Uterus (tissue), 4 donors: ENCODE data around the gene GNG12. TPM values are rescaled to one million over a fixed set of nuclear protein-coding genes. Genes with fewer than 3 reads are reported as not detected.

Source experiments
- DNase-seq, 2 donors: peaks; one replicate each; pipeline ENCODE4 v3.0.0-alpha.2; 2019 to 2020
- H3K27ac ChIP-seq, 2 donors: fragments of 200-600 bp; sonication (generic); 1 replicate in 1 of 2; 2 replicates in 1 of 2; pipeline ENCODE4 v1.5.1; 2016 to 2018
- H3K27me3 ChIP-seq, 2 donors: fragments of 200-600 bp; sonication (generic); one replicate each; pipeline ENCODE4 v1.5.1; 2018 to 2019; ENCODE audit warnings: control low read depth in 1 of 2
- H3K36me3 ChIP-seq, 2 donors: fragments of 200-600 bp; sonication (generic); one replicate each; pipeline ENCODE4 v1.5.1; 2019; ENCODE audit warnings: control low read depth in 1 of 2
- H3K4me1 ChIP-seq, 2 donors: fragments of 200-600 bp; sonication (generic); one replicate each; pipeline ENCODE4 v1.5.1; 2018 to 2019; ENCODE audit warnings: control low read depth in 1 of 2
- H3K4me3 ChIP-seq, 2 donors: fragments of 200-600 bp; sonication (generic); 1 replicate in 1 of 2; 2 replicates in 1 of 2; pipeline ENCODE4 v1.5.1; 2018 to 2019; ENCODE audit warnings: mild to moderate bottlenecking in 1 of 2
- H3K9me3 ChIP-seq, 2 donors: fragments of 200-600 bp; sonication (generic); one replicate each; pipeline ENCODE4 v1.5.1; 2019; ENCODE audit warnings: control low read depth in 1 of 2
- POLR2A ChIP-seq, 2 donors: fragments of 450-650 bp; IDR thresholded peaks; one replicate each; pipeline ENCODE4 v1.6.1; 2016; ENCODE audit warnings: antibody characterized with exemption in 2 of 2, mild to moderate bottlenecking in 1 of 2, moderate library complexity in 1 of 2
- intact Hi-C: fragments of 100-400 bp; cut with DNase I; formaldehyde crosslinking; loops from one replicate; pipeline ENCODE4 v1.15.1; 2023; ENCODE audit warnings: low total_unique reads
- total RNA-seq, 4 donors: library from RNA; depleted of rRNA in 3 of 4; stranded (reverse); fragments of >200 nt in 3 of 4; gene quantifications; one replicate each; pipeline versions ENCODE4 v1.1.0 to v1.2.4, GENCODE V29; 2014 to 2023
- TF ChIP-seq, protein P1 (sequence below), 4 experiments: fragments of 200-600 bp in 2 of 4; fragments of 450-650 bp in 2 of 4; sonication (generic) in 2 of 4; IDR thresholded peaks; one replicate each; pipeline ENCODE4 v1.5.1; 2016 to 2019; ENCODE audit warnings: antibody characterized with exemption in 4 of 4, mild to moderate bottlenecking in 2 of 4, moderate library complexity in 1 of 4
- donor health status: DM: yes; HTN: yes; CAD: no.

GNG12 gene
- total RNA-seq, 4 donors from 2014 or later = 45.3 to 179 (median 120) TPM

DNA sequence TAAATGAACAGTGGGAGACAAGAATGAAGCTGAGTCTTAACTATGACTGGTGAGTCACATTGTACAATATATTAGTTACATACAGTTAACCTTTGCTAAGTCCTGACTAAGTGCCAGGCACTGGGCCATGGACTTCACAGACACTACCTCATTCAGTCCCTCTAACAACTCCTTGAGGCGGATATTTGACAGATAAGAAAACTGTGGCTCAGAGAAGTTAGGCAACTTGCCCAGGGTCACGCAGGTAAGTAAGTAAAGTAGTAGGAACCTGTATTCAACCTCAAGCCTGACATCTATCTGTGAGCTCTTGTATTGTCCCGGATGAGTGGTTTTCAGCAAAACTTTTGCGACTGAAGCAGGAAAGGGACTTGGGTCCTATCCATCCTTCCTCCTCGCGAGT, 62.1 kb downstream of the GNG12 start:
- no peak overlapping the region for H3K27ac ChIP-seq
- H3K4me1 ChIP-seq = no peaks in the 10 kb centered on the region

DNA sequence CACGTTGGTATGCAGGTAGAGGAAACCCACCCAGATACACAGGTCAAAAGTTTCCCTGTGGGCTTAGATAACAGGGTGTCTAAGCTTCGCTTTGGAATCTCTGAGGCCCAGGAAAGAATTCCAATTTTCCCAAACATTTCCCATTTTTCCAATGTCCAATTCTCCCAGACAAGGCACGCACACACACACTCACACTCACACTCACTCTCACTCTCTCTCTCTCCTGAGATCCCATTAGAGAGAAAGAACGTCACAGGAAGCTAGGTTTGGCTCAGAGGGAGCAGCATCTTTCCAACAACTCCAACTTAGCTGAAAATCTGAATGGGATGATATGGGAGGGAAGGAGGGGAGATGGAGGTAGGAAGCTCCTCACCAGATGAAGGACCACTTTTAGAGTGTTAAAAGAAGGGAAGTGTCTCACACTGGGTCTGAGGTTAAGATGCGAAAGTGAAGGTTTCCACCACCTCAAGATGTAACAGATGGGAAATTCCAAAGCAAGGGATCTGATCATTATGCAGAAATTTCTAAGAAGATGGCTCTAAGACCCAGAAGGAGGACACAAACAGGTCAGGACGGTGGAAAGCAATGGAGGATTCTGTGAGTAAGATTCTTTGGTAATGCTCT, 63.5 kb downstream of the GNG12 start:
- no peaks in the 10 kb centered on the region for H3K27me3 ChIP-seq
- no peak for DNase-seq
- no peak overlapping the region for H3K4me3 ChIP-seq
- H3K9me3 ChIP-seq = no peaks in the 10 kb centered on the region
- no peaks in the 10 kb centered on the region for H3K4me1 ChIP-seq
- intact Hi-C loops = loop anchor here (10.0 kb wide), 1 partner anchor 85 kb away; no protein-coding TSS in a partner anchor
- H3K36me3 ChIP-seq = no peaks in the 10 kb centered on the region
- TF ChIP-seq POLR2A (IDR thresholded peaks at IDR 0.05) = no peak
- H3K27ac ChIP-seq = no peak overlapping the region

More for the DNA sequence above, 62.1 kb downstream of the GNG12 start:
- no peaks in the 10 kb centered on the region for H3K36me3 ChIP-seq
- no peak overlapping the region for H3K4me3 ChIP-seq
- H3K9me3 ChIP-seq = no peaks in the 10 kb centered on the region
- no peaks in the 10 kb centered on the region for H3K27me3 ChIP-seq
- TF ChIP-seq POLR2A (IDR thresholded peaks at IDR 0.05) = no peak
- TF ChIP-seq, protein P1, sequence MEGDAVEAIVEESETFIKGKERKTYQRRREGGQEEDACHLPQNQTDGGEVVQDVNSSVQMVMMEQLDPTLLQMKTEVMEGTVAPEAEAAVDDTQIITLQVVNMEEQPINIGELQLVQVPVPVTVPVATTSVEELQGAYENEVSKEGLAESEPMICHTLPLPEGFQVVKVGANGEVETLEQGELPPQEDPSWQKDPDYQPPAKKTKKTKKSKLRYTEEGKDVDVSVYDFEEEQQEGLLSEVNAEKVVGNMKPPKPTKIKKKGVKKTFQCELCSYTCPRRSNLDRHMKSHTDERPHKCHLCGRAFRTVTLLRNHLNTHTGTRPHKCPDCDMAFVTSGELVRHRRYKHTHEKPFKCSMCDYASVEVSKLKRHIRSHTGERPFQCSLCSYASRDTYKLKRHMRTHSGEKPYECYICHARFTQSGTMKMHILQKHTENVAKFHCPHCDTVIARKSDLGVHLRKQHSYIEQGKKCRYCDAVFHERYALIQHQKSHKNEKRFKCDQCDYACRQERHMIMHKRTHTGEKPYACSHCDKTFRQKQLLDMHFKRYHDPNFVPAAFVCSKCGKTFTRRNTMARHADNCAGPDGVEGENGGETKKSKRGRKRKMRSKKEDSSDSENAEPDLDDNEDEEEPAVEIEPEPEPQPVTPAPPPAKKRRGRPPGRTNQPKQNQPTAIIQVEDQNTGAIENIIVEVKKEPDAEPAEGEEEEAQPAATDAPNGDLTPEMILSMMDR (IDR thresholded peaks at IDR 0.05) = no peak
- intact Hi-C loops = no loop called here
- no peak for DNase-seq

DNA sequence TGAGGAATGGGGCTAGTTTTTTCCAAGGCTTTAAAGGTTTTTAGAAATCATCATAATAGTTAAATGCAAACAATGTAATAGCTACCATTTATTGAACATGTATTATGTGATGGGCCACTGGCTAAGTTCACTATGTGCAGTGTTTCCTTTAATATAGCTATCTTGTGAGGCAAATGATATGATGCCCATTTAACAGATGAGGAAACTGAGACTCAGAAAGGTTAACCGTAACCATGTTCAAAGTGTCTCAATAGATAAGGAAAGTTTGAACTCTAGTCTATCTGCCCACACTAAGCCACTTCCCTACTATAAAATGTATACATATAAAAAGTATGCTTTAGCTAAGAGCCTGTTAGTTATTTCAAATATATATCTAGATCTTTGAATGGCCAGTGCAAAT, 64.8 kb downstream of the GNG12 start:
- intact Hi-C loops = loop anchor here (10.0 kb wide), 1 partner anchor 86 kb away; no protein-coding TSS in a partner anchor
- Histone ChIP-seq H3K4me1 (no peaks in the 10 kb centered on the region), H3K9me3 (no peaks in the 10 kb centered on the region), H3K4me3 (no peak overlapping the region), H3K27me3 (no peaks in the 10 kb centered on the region), H3K27ac (no peak overlapping the region), H3K36me3 (no peaks in the 10 kb centered on the region)
- no peak for TF ChIP-seq POLR2A (IDR thresholded peaks at IDR 0.05)
- TF ChIP-seq, protein P1 (IDR thresholded peaks at IDR 0.05) = no peak
- DNase-seq = no peak

DNA sequence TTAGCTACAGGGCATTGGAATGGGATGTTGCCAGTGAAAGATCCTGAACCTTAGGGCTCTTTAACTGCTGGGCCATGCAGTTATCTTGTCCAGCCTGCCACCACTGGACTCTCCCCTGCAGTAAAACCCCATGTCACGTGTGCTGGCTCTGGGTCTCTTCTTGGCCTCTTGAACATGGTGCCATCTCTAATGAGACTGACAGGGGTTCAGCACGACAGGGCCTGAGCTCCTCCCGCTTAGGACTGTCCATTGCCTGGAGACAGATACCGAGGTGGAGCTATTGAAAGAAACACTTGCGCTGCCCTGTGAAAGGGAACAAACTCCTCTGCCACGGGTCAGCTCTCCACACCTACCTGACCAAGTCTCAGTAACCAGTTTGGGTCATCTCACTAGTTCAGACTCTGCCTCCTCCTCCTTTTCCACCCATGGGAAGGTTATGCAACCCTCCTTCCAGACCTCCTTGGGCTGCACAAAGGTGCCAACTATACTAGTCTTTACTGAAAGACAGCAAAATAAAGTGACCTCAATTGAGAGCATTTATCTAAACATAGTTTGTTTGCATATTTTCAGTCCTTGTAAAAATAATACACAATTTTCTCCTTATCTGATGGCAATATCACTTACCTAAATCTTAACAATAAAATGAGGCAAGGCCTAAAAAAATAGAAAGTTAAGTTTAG, 66.0 kb downstream of the GNG12 start:
- no peaks in the 10 kb centered on the region for H3K4me1 ChIP-seq
- H3K27ac ChIP-seq = peak overlapping the region; percentile 75 to 78
- no peaks in the 10 kb centered on the region for H3K36me3 ChIP-seq
- H3K27me3 ChIP-seq = no peaks in the 10 kb centered on the region
- TF ChIP-seq, protein P1 (IDR thresholded peaks at IDR 0.05) = no peak
- no peak for TF ChIP-seq POLR2A (IDR thresholded peaks at IDR 0.05)
- no peak for DNase-seq
- intact Hi-C loops = loop anchor here (10.0 kb wide), 1 partner anchor 88 kb away; no protein-coding TSS in a partner anchor
- H3K4me3 ChIP-seq = no peak overlapping the region
- H3K9me3 ChIP-seq = no peaks in the 10 kb centered on the region

DNA sequence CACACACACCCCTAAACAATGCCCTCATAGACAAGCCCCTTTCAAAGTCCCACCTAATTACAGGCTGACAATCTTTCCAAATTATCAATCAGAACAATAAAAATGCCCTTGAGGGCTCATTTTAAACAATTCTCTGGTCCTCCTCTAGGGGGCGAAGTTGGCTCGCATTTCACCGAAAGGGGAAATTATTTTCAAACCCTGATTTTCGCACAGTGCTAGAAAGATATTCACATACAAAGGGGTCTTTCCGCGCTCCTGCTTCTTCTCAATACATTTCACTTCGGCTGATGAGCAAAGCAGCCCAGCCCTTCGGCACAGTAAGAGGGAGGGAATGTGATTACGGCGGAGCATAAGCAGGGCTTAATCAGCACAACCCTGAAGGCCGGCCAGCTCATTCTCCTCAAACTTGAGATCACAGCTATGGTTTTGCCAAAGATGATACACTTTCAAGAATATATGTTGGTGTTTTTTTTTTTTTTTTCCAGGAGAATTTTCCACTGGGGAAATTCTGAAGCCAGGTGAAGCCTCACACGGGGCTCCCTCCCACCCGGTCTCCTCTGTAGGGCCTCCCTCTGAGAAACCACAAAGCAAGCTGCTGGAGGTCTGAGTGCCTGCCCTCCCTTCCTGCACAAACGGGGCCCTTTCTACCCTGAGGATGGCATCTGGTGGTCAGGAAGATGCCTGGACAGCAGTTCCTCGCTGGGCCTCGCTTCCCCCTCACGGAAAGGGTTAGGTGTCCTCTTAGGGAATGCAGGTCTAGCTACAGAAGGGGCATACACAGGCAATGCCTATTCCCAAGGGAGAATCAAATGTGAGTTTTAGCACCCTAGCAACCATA, 66.9 kb downstream of the GNG12 start:
- DNase-seq = peak; percentile 63 to 74
- no peaks in the 10 kb centered on the region for H3K9me3 ChIP-seq
- intact Hi-C loops = loop anchor here (10.0 kb wide), 1 partner anchor 88 kb away; no protein-coding TSS in a partner anchor
- H3K36me3 ChIP-seq = no peaks in the 10 kb centered on the region
- H3K4me1 ChIP-seq = no peaks in the 10 kb centered on the region
- H3K27me3 ChIP-seq = no peaks in the 10 kb centered on the region
- H3K27ac ChIP-seq = peak overlapping the region; percentile 75 to 78
- H3K4me3 ChIP-seq = no peak overlapping the region
- TF ChIP-seq, protein P1 (IDR thresholded peaks at IDR 0.05) = peak; percentile 74 to 87 (median 82)
- no peak for TF ChIP-seq POLR2A (IDR thresholded peaks at IDR 0.05)
